ENCODE data around the gene ALK. TPM values are rescaled to one million over a fixed set of nuclear protein-coding genes. Genes with fewer than 3 reads are reported as not detected.

Gene ALK
- total RNA-seq, 1 donor = under 0.01 TPM

DNA sequence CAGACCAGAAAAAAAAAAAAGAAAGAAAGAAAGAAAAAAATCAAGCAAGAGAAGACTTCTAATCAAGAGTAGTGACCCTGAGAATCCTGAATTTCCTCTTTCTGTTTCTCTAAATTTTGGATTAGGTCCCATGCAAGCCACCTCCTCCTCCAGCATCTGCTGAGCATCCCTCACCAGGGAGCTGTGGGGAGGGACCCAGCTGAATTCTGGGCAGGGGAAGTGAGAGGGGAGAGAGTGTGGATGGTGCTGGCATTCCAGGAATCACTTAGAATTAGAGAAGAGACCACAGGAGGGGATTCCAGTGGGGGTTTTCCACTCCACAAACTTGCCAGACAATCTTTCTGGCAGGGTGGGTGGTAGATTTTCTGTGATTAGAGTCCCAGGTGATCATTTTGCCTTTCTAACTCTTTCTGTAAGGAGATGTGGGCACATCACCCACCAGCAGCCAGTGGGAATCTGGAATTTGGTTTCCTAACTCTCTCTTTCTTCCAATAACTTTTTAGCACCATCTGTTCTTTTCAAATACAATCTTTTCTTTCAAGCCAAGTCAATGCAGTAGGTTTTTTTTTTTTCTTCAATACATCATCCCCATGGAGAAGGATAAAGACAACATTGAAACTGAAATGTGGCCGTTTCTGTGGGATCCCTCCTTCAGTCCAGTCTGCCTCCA lies 526.9 kb downstream of the ALK start:
- TF ChIP-seq, protein P1, sequence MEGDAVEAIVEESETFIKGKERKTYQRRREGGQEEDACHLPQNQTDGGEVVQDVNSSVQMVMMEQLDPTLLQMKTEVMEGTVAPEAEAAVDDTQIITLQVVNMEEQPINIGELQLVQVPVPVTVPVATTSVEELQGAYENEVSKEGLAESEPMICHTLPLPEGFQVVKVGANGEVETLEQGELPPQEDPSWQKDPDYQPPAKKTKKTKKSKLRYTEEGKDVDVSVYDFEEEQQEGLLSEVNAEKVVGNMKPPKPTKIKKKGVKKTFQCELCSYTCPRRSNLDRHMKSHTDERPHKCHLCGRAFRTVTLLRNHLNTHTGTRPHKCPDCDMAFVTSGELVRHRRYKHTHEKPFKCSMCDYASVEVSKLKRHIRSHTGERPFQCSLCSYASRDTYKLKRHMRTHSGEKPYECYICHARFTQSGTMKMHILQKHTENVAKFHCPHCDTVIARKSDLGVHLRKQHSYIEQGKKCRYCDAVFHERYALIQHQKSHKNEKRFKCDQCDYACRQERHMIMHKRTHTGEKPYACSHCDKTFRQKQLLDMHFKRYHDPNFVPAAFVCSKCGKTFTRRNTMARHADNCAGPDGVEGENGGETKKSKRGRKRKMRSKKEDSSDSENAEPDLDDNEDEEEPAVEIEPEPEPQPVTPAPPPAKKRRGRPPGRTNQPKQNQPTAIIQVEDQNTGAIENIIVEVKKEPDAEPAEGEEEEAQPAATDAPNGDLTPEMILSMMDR (IDR thresholded peaks at IDR 0.05; ENCODE audit: extremely low read depth, low read depth, low read length) = no peak
- Histone ChIP-seq H3K9me3 (ENCODE audit: low read depth, low read length) (no peaks in the 10 kb centered on the region), H3K4me2 (ENCODE audit: insufficient read depth, low read length) (no peak overlapping the region), H3K4me3 (ENCODE audit: insufficient read depth, low read length) (no peak overlapping the region), H3K4me1 (ENCODE audit: insufficient read depth, low read length) (no peaks in the 10 kb centered on the region), H3K27ac (ENCODE audit: low read depth, low read length) (no peak overlapping the region), H3K27me3 (ENCODE audit: insufficient read depth, low read length) (peaks cover 7% of the 10 kb centered on the region), H3K36me3 (ENCODE audit: insufficient read depth, low read length) (no peaks in the 10 kb centered on the region), H4K20me1 (ENCODE audit: insufficient read depth, low read length) (no peaks in the 10 kb centered on the region), H2AFZ (ENCODE audit: low read length) (no peak overlapping the region), H3K79me2 (ENCODE audit: insufficient read depth, low read length) (no peaks in the 10 kb centered on the region)
- no peak for DNase-seq (ENCODE audit: insufficient read length, low spot score, missing footprints)

DNA sequence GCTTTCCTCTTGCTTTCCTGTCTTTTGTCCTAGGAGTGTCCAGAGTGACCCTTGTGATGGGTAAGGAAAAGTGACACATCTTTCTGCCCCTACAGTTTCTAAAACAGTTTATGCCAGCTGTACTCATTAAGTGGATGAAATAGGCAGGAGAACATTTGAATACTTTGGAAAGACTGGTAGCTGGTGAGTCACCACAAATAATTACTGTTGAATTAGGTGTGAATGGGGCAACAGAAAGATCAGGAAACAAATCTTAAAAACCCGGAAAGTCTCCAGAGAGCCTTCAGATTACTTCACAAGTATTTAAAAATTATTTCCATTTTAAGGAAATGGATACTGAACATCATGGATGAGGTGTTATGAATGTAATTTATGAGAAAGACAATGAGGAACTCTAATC lies 527.7 kb downstream of the ALK start:
- DNase-seq (ENCODE audit: insufficient read length, low spot score, missing footprints) = no peak
- Histone ChIP-seq H2AFZ (ENCODE audit: low read length) (no peak overlapping the region), H3K4me2 (ENCODE audit: insufficient read depth, low read length) (no peak overlapping the region), H3K27me3 (ENCODE audit: insufficient read depth, low read length) (peaks cover 7% of the 10 kb centered on the region), H3K4me1 (ENCODE audit: insufficient read depth, low read length) (no peaks in the 10 kb centered on the region), H3K79me2 (ENCODE audit: insufficient read depth, low read length) (no peaks in the 10 kb centered on the region), H4K20me1 (ENCODE audit: insufficient read depth, low read length) (no peaks in the 10 kb centered on the region), H3K36me3 (ENCODE audit: insufficient read depth, low read length) (no peaks in the 10 kb centered on the region), H3K9me3 (ENCODE audit: low read depth, low read length) (no peaks in the 10 kb centered on the region), H3K27ac (ENCODE audit: low read depth, low read length) (no peak overlapping the region), H3K4me3 (ENCODE audit: insufficient read depth, low read length) (no peak overlapping the region)
- TF ChIP-seq, protein P1 (IDR thresholded peaks at IDR 0.05; ENCODE audit: extremely low read depth, low read depth, low read length) = no peak

DNA sequence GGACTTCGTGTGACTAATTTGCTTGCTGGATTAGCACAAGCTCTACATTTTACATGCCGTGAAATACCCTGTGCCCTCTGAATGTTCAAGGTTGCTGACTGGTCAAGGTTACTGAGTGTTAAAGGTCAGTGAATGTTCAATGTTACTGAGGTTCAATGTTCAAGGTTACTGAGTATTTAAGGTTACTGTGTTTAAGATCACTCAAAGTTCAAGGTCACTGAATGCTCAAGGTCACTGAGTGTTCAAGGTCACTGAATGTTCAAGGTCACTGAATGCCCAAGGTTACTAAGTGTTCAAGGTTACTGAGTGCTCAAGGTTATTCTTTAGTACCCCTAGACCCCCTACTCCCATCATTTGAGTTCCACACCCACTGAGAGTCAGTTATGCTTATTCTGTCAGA lies 528.6 kb downstream of the ALK start:
- Histone ChIP-seq H3K9me3 (ENCODE audit: low read depth, low read length) (no peaks in the 10 kb centered on the region), H3K4me1 (ENCODE audit: insufficient read depth, low read length) (no peaks in the 10 kb centered on the region), H3K27me3 (ENCODE audit: insufficient read depth, low read length) (peaks cover 7% of the 10 kb centered on the region), H3K27ac (ENCODE audit: low read depth, low read length) (no peak overlapping the region), H3K4me3 (ENCODE audit: insufficient read depth, low read length) (no peak overlapping the region), H2AFZ (ENCODE audit: low read length) (no peak overlapping the region), H3K79me2 (ENCODE audit: insufficient read depth, low read length) (no peaks in the 10 kb centered on the region), H4K20me1 (ENCODE audit: insufficient read depth, low read length) (no peaks in the 10 kb centered on the region), H3K36me3 (ENCODE audit: insufficient read depth, low read length) (no peaks in the 10 kb centered on the region), H3K4me2 (ENCODE audit: insufficient read depth, low read length) (no peak overlapping the region)
- no peak for DNase-seq (ENCODE audit: insufficient read length, low spot score, missing footprints)
- TF ChIP-seq, protein P1 (IDR thresholded peaks at IDR 0.05; ENCODE audit: extremely low read depth, low read depth, low read length) = no peak

DNA sequence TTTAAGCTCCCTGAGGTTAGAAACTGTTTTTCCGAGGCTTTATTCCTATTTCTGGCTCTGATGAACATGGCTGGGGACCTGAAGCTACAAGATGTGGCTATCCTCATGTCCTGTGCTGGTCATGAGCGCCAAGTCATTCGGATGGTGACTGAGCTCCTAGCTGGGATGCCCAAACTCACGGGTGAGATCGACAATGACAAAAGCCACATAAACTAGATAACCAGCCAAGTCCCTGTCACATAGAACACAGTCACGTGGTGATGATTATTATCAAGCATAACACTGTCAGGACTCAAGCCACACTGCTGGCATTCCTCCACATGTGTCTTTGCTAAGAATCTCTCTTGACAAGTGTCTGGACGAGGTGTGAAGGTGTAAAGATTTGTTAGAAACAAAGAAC lies 531.2 kb downstream of the ALK start:
- Histone ChIP-seq H3K4me3 (ENCODE audit: insufficient read depth, low read length) (no peak overlapping the region), H3K79me2 (ENCODE audit: insufficient read depth, low read length) (no peaks in the 10 kb centered on the region), H3K27ac (ENCODE audit: low read depth, low read length) (no peak overlapping the region), H2AFZ (ENCODE audit: low read length) (no peak overlapping the region), H3K9me3 (ENCODE audit: low read depth, low read length) (no peaks in the 10 kb centered on the region), H3K4me2 (ENCODE audit: insufficient read depth, low read length) (no peak overlapping the region), H3K4me1 (ENCODE audit: insufficient read depth, low read length) (no peaks in the 10 kb centered on the region), H4K20me1 (ENCODE audit: insufficient read depth, low read length) (no peaks in the 10 kb centered on the region), H3K36me3 (ENCODE audit: insufficient read depth, low read length) (no peaks in the 10 kb centered on the region), H3K27me3 (ENCODE audit: insufficient read depth, low read length) (peaks cover 10% of the 10 kb centered on the region)
- TF ChIP-seq, protein P1 (IDR thresholded peaks at IDR 0.05; ENCODE audit: extremely low read depth, low read depth, low read length) = no peak
- DNase-seq (ENCODE audit: insufficient read length, low spot score, missing footprints) = no peak

All from osteoblast (primary cell).